Skeletal muscle cell (primary cell): ENCODE data around the gene CCDC88C.

Experiments used
- DNase-seq: peaks from one replicate; pipeline ENCODE4 v3.0.0-alpha.2; 2010; ENCODE audit warnings: low read depth
- H3K4me3 ChIP-seq: 2 replicates; pipeline ENCODE4 v1.5.1; 2011; ENCODE audit warnings: low read depth, mild to moderate bottlenecking, control low read depth, low read length, moderate library complexity

Gene CCDC88C

GRCh38 chr14:91354221-91354916 is 63.3 kb downstream of the CCDC88C start:
- H3K4me3 ChIP-seq: no peak overlapping the region
- DNase-seq: peak; percentile 27

GRCh38 chr14:91352728-91353692 is 64.6 kb downstream of the CCDC88C start:
- no peak for DNase-seq
- no peak overlapping the region for H3K4me3 ChIP-seq

GRCh38 chr14:91352053-91352452 is 65.6 kb downstream of the CCDC88C start:
- no peak overlapping the region for H3K4me3 ChIP-seq
- no peak for DNase-seq

GRCh38 chr14:91351512-91351862 is 66.1 kb downstream of the CCDC88C start:
- no peak for DNase-seq
- no peak overlapping the region for H3K4me3 ChIP-seq

GRCh38 chr14:91350813-91351511 is 66.7 kb downstream of the CCDC88C start:
- H3K4me3 ChIP-seq: no peak overlapping the region
- no peak for DNase-seq

- H3K4me3 ChIP-seq: no peak overlapping the region
- no peak for DNase-seq
These were observed 67.2 kb downstream of the CCDC88C start for GRCh38 chr14:91350483-91350812.

GRCh38 chr14:91349481-91350074 is 68.0 kb downstream of the CCDC88C start:
- DNase-seq: no peak
- H3K4me3 ChIP-seq: no peak overlapping the region

GRCh38 chr14:91348845-91349465 is 68.7 kb downstream of the CCDC88C start:
- H3K4me3 ChIP-seq: no peak overlapping the region
- no peak for DNase-seq

GRCh38 chr14:91346838-91347173 is 70.8 kb downstream of the CCDC88C start:
- H3K4me3 ChIP-seq: no peak overlapping the region
- no peak for DNase-seq

GRCh38 chr14:91344096-91344495 is 73.5 kb downstream of the CCDC88C start:
- no peak for DNase-seq
- H3K4me3 ChIP-seq: no peak overlapping the region

GRCh38 chr14:91343051-91343450 is 74.6 kb downstream of the CCDC88C start:
- no peak overlapping the region for H3K4me3 ChIP-seq
- no peak for DNase-seq

- no peak overlapping the region for H3K4me3 ChIP-seq
- DNase-seq: no peak
These were observed 75.3 kb downstream of the CCDC88C start for GRCh38 chr14:91342206-91342760.

- no peak overlapping the region for H3K4me3 ChIP-seq
These were observed 75.9 kb downstream of the CCDC88C start for GRCh38 chr14:91341751-91342154.

GRCh38 chr14:91341334-91341733 is 76.3 kb downstream of the CCDC88C start:
- no peak overlapping the region for H3K4me3 ChIP-seq
- DNase-seq: no peak

More at GRCh38 chr14:91341751-91342154, 75.9 kb downstream of the CCDC88C start:
- no peak for DNase-seq

GRCh38 chr14:91339671-91340369 is 77.8 kb downstream of the CCDC88C start:
- no peak for DNase-seq
- H3K4me3 ChIP-seq: no peak overlapping the region

- no peak overlapping the region for H3K4me3 ChIP-seq
- no peak for DNase-seq
These were observed 78.5 kb downstream of the CCDC88C start for GRCh38 chr14:91339076-91339475.

- H3K4me3 ChIP-seq: no peak overlapping the region
- no peak for DNase-seq
These were observed 79.2 kb downstream of the CCDC88C start for GRCh38 chr14:91338379-91338778.

- no peak overlapping the region for H3K4me3 ChIP-seq
- no peak for DNase-seq
These were observed 79.8 kb downstream of the CCDC88C start for GRCh38 chr14:91337699-91338335.
